Panc1 (cell line): Measurements from ENCODE around the gene B4GALT5.

ENCODE experiments used
- CTCF ChIP-seq: fragments of 450-650 bp; IDR thresholded peaks from 2 replicates; pipeline ENCODE4 v1.5.1; 2017; ENCODE audit warnings: mild to moderate bottlenecking
- POLR2AphosphoS5 ChIP-seq: IDR thresholded peaks from 2 replicates; pipeline ENCODE4 v1.6.1; 2012; ENCODE audit warnings: mild to moderate bottlenecking, low read depth, low read length, moderate library complexity
- REST ChIP-seq, 2 experiments: IDR thresholded peaks; 2 replicates each; pipeline ENCODE4 v1.6.1; 2011 to 2012; ENCODE audit warnings: low read depth in 2 of 2, control low read depth in 1 of 2, low read length in 1 of 2, mild to moderate bottlenecking in 1 of 2, moderate library complexity in 1 of 2; ENCODE audit not compliant: insufficient read depth in 1 of 2
- SIN3A ChIP-seq: IDR thresholded peaks from 2 replicates; pipeline ENCODE4 v1.6.1; 2012; ENCODE audit warnings: low read depth, mild to moderate bottlenecking, low read length, moderate library complexity, borderline replicate concordance; ENCODE audit not compliant: insufficient read depth

- TF ChIP-seq CTCF (no peak), REST (IDR thresholded peaks at IDR 0.05; ENCODE audit: insufficient read depth in 1 of 2, low read depth in 2 of 2, low read length in 1 of 2) (no peak), POLR2AphosphoS5 (no peak), SIN3A (no peak)
Measured at GRCh38 chr20:49737260-49737659, 23.6 kb upstream of the B4GALT5 start.
